HG03558 (cell line): ENCODE data around the gene NUDT14.

Source experiments
- ATAC-seq: cut with Tn5 transposase; IDR thresholded peaks from one replicate; pipeline ENCODE4 v1.9.1; 2021; ENCODE audit warnings: moderate number of reproducible peaks; ENCODE audit not compliant: unreplicated experiment; ENCODE audit errors: extremely low read depth

The NUDT14 gene

DNA sequence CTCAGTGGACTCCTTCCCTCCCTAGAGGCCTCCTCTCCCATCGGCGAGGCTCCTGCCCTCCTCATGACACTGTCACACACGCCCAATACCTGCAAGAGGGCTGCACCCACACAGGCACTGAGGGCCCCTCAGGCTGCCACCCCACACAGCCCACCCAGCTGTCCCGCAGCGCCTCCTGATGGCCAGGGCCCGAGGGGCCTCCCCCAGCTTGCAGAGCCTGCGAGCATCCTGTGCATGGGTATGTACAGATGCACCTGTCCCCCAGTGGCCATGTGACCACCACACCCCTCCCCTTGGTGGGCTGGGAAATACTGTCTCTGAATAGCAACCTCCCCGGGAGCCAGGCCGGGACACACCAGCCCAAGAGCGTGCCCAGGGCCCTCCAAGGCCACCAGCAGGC lies 19.0 kb upstream of the NUDT14 start:
- no peak for ATAC-seq

DNA sequence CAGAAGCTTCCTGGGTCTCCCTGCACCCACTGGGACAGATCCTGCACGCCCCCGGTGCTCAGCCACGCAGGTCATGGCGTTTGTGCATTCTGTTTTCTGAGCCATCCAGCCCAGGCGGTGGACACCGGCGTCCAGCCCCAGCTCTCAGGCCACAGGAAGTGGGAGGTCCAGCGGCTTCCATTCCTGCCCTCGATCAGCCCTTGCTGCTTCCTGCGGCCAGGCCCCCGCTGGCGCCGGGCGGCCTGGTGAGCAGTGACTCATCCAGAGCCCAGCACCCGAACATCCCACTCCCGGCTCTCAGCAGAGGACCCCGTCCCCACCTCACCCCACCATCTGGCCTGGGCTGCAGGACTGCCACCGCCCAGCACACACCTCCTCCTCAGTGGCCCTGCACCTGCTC lies 18.0 kb upstream of the NUDT14 start:
- no peak for ATAC-seq

DNA sequence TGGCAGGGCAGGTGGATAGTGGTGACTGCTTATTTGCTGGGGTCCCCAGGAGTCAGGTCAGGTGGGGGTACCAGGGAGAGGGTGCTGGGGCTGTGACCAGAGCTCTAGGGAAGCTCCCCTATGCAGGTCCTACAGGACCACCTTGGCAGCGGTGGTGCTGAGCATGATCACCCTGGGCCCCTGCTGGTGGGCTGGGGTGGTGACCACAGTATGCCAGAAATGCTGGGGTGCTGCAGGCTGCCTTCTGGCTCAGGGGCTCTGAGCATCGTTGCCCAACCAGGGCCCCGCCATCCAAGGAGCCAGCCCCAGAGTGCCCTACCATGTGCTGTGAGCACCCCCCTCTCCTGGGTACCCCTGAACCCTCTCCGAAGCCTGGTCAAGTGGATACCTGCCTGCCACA lies 17.5 kb upstream of the NUDT14 start:
- no peak for ATAC-seq

DNA sequence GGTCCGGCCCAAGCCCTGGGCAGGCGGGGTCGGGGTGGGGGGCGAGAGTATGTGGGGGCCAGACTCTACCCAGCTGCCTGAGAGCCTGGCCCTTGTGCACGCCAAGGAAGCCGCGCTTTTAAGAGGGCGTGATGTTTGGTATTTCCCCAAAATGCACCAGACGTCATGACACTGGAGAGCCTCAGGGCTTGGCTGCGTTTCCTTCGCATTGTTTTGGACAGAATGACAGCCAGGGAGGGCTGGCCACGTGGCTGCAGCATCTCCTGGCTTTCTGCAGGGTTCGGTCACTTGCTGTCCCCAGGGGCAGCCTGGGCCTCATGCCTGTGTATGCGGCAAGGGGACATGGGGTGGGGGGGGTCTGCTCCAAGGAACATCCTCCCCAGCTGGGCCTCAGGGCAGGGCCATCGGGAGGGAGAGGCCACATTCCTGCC lies 16.1 kb upstream of the NUDT14 start:
- no peak for ATAC-seq

DNA sequence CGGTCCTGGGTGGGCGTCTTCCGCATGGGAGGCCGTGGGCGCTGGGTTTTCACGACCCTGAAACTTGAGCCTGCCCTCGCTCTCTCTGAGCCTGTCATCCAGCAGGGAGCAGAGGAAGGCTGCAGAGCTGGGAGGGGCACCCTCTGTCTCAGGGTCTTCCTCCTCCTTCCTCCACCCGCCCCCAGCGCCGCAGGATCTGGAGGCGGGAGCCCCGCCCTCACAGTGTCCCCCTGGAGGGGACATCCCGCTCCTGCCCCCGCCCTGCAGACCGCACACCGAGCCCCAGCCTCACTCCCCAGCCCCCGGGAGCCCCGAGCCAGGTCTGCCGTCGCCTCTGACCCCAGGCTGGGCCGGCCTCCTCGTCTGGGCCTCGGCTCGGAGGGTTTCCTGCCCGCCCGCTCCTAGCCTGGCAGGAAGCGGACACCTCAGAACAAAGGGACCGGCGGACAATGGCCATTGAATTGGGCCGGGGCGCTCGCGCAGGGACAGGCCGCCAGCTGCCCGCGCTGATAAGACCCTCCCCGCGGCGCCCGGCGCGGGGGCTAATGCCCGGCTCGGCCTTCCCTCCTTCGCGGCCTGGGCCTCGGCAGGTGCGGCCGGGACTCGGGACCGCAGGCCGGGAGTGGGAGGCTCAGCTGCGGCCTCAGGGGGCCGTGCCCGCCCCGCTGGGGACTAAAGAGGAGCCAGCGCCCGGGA lies 15.3 kb upstream of the NUDT14 start:
- ATAC-seq: no peak

DNA sequence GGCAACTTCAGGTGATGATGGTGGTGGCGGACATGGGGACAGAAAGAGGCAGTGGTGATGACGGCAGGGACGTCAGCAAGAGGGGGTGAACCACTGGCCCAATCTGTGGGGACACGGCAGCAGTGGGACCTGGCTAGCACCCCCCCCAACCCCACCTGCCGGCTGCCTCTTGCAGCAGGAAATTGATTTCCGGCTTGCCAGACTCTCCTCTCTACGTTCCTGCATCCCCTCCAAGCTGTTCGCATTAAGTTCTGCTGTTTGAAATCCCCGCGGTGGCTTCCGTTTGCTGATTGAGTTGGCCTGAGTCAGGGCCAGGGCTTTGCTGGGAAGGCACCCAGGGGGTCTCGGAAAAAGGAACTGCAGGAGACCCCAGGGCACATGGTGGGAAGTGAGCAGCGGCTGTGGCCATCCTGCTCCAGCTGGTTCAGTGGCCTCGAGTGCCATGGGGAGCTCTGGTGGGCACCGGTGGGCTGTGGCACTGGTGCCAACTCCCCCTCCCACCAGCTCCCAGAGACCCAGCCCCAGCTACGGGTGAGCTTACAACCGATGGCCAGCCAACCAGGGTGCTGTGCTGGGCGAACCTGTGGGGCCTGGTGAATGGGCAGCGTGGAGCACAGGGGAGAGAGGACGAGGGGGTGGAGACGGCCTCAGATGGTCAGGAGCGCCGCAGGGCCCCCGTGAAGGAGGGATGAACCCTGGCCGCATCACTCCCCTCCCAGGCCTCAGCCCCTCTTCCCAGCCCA lies 14.6 kb upstream of the NUDT14 start:
- no peak for ATAC-seq

DNA sequence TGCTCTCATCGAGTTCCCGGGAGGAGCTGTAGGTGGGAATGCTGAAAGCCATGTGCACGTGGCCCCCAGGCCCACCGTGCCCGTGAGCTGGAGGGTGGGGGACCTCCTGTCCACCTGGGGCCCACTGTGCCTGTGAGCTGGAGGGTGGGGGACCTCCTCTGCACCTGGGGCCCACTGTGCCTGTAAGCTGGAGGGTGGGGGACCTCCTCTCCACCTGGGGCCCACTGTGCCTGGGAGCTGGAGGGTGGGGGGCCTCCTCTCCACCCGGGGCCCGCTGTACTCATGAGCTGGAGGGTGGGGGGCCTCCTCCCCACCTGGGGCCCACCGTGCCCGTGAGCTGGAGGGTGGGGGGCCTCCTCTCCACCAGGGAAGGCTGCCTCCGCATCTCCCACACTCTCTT lies 13.9 kb upstream of the NUDT14 start:
- no peak for ATAC-seq

DNA sequence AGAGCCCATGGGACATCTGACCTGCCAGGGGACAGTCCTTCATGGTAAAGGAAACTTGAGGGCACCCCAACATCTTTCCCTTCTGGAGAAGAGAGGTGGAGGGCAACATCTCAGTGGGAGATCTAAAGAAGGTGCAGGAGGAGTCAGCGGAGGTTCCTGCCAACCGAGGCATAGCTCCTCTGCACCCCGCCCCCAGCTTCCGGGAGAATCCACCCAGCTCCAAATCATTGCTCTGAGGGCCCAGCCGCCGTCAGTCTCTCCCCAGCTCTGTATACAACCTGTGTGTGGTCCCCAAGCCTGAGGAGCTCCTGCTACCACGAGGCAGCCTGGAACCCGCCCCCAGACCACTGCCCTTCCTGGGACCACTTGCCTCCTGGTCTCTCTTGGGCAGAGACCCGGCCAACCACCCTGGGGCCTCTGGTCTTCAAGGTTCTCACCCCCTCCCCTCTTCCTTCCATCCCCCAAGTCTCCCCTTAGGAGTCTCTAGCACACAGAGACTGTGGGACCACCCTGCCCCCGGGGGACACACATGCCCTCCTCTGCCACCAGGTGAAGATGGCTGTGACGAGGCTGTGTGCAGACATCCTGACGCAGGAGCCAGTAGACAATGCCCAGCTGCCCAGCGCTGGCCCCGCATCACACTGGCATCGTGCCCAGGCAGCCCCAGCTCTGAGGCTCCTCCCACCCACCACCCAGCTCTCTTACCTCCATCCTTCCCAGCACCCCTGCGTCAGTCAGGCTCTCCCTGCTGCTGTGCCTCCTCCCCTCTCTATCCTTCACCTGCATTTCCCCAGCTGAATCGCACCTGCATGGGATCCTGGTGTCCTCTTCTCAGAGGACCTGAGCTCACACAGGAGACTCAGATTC lies 13.0 kb upstream of the NUDT14 start:
- no peak for ATAC-seq

DNA sequence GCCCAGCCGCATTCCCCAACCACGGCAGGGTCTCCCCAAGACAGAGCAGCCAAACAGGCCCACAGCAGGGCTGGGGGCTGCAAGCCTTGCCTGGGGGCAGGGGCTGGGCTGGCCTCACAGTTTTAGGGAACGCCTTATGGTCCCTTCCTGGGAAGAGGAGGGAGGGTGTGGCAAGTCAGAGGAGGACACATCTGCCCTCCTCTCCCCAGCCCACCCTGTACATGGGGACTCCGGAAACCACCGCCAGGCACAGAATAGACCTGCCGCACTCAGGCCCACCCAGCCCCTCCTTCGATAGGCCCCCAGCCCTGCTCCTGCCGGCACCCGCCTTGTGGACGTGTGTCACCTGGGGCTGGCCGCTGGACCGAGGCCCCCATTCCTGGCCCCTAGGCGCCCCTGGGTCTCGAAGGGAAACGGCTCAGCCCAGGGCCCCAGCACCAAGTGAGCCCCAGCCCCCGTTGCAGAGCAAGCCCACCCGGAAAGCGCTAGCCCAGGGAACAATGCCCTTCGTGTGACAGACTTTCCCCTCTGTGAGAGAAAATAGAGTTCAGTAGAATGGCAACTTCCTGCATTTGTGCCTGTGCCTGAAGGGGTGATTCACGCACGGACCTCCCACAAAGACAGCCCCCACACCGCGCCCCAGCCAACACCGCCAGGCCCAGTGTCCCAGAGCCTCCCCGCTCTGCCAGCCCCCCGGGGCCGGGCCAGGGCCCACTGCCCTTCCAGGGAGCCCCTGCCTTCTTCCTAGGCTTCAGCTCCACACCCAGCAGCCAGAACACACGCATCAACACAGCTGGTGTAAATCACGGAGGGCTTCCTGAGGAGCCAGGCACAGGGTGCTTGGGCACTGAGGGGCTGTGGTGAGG lies 12.0 kb upstream of the NUDT14 start:
- ATAC-seq: no peak

DNA sequence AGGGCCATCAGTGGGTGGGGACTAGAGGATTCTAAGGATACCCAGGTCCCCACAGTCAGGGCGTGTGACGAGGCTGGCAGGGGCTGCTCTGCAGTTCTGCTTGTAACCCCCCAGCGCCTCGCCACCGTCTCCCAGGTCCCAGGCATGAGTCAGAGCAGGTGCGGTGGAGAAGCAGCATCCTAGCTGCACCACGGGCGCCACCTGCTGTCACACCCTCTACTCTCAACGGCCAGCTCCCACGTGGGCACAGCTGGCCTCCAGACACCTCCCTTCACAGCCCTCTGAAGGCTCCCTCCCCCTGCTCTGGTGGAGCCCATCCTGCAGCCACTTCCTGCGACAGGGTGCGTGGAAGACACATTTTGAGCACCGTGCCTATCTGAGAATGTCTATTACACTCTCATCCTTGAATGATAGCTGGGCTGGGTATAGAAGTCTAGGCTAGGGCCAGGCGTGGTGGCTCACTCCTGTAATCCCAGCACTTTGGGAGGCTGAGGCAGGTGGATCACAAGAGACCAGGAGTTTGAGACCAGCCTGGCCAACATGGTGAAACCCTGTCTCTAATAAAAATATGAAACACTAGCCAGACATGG lies 6.9 kb upstream of the NUDT14 start:
- no peak for ATAC-seq

DNA sequence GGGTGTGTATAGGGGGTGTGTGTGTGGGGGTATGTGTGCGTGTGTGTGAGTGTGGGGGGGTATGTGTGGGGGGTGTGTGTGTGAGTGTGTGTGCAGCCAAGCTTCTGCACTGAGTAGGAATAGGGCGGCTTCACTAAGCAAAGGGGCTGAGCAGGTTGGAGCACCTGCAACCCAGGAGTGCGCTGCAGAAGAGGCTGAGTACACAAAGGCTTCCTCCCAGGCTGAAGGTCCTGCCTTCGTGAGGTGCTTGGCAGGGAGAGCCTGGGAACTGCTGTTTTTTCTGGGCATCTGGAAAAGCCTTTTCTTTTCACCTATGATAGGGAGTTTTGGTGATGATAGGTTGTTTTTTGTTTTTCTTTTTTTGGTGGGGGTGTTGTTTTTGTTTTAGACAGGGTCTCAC lies 6.0 kb upstream of the NUDT14 start:
- no peak for ATAC-seq

DNA sequence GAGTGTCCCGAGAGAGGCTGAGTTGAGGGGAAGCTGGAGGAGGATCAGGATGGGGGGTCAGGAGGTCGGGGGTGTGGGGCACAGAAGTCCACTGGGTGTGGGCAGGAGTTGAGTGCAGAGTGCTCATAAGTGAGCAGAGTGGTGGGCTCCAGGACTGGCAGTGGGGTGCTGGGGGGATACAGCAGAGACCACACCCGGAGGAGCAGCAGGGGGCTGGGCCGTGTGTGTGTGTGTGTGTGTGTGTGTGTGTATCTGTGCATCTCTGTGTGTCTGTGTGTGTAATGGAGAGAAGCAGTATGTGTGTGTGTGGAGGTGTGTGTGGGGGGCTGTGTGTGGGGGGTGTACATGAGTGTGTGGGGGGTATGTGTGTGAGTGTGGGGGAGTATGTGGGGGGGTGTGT lies 4.9 kb upstream of the NUDT14 start:
- no peak for ATAC-seq

DNA sequence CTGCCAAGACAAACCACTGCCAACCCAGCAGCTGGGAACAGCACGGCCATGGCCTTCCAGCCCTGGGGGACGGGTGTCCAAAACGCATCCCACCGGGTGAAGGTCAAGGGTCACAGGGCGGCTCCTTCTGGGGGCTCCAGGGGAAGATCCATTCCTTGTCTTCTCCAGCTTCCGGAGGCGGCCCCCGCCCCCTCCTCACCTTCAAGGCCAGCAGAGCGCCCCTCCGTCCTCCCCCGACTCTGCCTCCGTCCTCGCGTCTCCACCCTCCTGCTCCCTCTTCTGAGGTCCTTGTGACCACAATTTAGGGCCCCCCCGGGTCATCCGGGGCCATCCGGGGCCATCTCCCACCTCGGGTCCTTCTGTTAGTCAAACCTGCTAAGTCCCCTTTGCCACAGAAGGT lies 3.9 kb upstream of the NUDT14 start:
- ATAC-seq: no peak

DNA sequence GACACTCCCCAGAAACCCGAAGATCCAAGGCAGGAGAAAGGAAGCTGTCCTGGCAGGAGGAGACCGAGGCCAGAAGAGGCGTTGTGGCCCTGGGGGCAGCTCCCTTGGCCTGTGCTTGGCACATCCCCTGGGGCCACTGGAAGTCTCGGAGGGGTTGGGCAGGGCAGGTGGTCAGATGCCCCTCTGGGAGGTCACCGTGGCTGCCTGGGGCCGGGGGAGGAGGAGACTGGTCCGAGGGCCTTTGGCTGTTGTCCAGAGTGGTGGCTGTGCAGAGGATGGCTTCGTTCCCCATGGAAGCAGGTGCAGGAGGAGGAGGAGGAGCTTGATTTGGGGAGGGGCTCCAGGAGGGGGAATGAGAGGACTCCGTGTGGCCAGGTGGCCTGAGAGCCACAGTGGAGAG lies 3.3 kb upstream of the NUDT14 start:
- ATAC-seq: no peak

DNA sequence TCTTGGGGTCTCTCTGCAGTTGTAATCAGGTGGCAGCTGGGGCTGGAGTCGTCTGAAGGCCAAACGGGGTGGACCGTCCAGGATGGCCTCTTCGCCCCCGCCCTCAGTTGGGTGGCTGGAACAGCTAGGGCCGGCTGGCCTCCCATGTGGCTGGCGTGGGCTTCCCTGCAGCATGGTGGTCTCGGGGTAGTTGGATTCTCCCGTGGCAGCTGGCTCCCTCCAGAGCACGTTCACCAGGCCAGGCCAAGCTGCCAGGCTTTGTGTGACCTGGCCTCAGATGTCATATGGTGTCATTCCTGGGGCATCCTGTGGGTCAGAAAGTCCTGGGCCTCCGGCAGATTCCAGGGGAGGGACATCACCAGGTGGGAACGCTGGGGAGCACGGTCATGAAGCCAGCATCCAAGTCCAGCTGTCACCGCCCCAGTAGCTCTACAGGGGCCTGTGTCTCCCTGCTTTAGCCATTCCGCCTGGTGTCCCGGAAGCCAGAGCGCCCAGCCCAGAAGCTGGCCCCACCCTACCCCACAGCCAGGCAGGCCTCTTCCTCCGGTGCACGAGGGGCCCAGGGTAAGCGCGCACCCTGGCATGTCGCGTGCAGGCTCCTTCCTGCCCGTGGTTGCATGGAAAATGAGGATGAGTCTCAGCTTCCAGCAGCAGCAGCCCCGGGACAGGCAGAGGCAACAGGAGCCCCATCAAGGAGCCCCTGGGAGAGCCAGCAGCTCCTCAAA lies 1.3 kb upstream of the NUDT14 start:
- ATAC-seq: no peak

DNA sequence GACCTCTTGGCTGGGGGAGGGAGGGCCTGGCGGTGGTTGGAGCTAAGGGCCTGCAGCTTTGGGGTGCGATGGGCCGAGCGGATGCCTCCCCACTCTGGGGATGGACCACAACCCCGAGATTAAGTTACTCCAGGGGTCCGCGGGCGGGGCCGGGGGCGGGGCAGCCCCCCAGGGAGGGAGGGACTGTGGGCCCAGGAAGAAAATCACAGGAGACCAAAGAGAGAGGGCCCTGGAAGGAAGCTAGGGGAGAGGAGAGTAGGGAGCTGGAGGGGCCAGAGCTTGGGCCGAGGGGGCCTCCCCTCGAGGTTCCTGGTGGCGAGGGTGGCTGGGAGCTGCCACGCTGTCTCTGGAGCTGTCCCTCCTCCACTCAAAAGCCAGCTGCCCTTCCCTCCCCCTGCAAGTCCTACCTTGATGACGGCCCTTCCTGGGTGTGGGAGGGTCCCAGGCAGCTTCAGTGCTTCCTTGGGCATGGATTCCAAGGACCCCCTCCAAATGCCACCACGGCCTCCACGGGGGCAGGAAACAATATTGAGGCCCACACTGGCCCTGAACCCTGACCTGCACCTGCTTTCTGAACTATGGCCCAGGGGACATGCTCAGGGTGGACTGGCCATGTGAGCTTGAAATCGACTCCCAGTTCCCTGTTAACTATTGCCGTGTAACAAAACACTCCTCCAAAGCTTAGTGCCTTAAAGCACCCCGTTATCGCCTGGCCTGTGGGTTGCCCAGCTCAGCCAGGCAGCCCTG lies 610 bp upstream of the NUDT14 start:
- no peak for ATAC-seq

DNA sequence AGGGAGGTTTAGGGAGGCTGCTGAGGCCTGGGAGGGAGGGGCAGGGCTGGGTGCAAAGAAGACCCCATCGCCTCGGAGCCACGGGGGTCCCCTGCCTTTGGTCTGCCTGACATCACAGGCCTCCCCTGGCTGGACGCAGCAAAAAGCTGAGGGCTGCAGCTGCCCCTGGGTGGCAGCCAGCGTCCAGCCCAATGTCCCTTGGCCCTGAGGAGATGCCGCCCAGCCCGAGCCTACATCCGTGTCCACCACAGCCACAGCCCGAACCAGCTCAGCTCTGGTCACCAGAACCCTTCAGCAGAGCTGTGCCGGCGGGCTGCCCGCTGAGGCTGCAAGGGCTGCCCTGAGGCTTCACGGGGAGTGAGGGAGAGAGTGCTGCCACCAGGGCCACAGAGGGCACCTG lies 1.9 kb downstream of the NUDT14 start:
- ATAC-seq: no peak

DNA sequence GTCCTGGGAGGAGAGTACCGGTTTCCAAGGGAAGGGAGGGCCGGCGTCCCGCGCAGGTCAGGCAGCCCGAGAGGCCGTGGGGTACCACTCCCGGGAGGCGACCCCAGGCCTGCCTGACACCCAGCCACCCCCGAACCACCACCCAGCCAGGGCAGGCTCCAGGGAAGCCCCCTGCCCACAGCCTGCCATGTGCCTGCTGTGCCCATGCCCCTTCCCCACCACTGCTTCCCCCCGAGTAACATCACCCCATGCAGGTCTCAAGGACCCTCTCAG lies 2.3 kb downstream of the NUDT14 start:
- no peak for ATAC-seq
